Measurements from ENCODE around the gene ANKRD34A. TPM values are rescaled to one million over a fixed set of nuclear protein-coding genes. Genes with fewer than 3 reads are reported as not detected.

Gene ANKRD34A
- total RNA-seq, 1 experiment from 2014 or later, result 0.22 TPM

GRCh38 chr1:145992958-145993617 is 28.7 kb upstream of the ANKRD34A start:
- TF ChIP-seq ZNF263 (CRISPR knock-in tag; IDR thresholded peaks at IDR 0.05; ENCODE audit: low read depth) (no peak), E2F5 (CRISPR knock-in tag; IDR thresholded peaks at IDR 0.05) (no peak), TEAD4 (CRISPR knock-in tag; IDR thresholded peaks at IDR 0.05) (no peak), JUN (CRISPR knock-in tag; IDR thresholded peaks at IDR 0.05) (no peak), FOXJ3 (CRISPR knock-in tag; IDR thresholded peaks at IDR 0.05; ENCODE audit: borderline replicate concordance) (no peak), NFYB (CRISPR knock-in tag; conservative IDR thresholded peaks at IDR 0.05; ENCODE audit: low read depth) (no peak), PRDM15 (CRISPR knock-in tag; IDR thresholded peaks at IDR 0.05) (no peak), CTCF (IDR thresholded peaks at IDR 0.05) (no peak)
- ChIA-PET CTCF (interaction anchor here (0.8 kb wide), 1 partner anchor 14 kb away, joined by 3 read pairs; no protein-coding TSS in a partner anchor), POLR2A (interaction anchor here (1.3 kb wide), 1 partner anchor 13 kb away, joined by 5 read pairs; no protein-coding TSS in a partner anchor)
- H3K27me3 Mint-ChIP-seq (ENCODE audit: low read depth), result no peaks in the 10 kb centered on the region
- ATAC-seq, result no peak
- H3K9me3 Mint-ChIP-seq, result no peaks in the 10 kb centered on the region
- H3K27ac Mint-ChIP-seq, result peak overlapping the region; percentile 80
- peaks cover 62% of the 10 kb centered on the region for H3K4me1 Mint-ChIP-seq
- H3K4me3 Mint-ChIP-seq, result peak overlapping the region; percentile 98
- H3K36me3 Mint-ChIP-seq, result peaks cover 41% of the 10 kb centered on the region
- no peak for DNase-seq (ENCODE audit: low spot score)

- TF ChIP-seq GRHL2 (CRISPR knock-in tag; IDR thresholded peaks at IDR 0.05; ENCODE audit: insufficient replicate concordance, severe bottlenecking) (no peak), GABPB1 (CRISPR knock-in tag; IDR thresholded peaks at IDR 0.05) (no peak), ERG (CRISPR knock-in tag; IDR thresholded peaks at IDR 0.05) (no peak)
- ATAC-seq (no peak), DNase-seq (ENCODE audit: low spot score) (no peak)
- CTCF ChIA-PET, result interaction anchor here (0.9 to 3.0 kb wide), 3 partner anchors 13 to 101 kb away, joined by 4 to 21 read pairs (median 12); no protein-coding TSS in a partner anchor
- Mint-ChIP-seq H3K36me3 (peaks cover 41% of the 10 kb centered on the region), H3K4me1 (peaks cover 56% of the 10 kb centered on the region), H3K27me3 (ENCODE audit: low read depth) (no peaks in the 10 kb centered on the region), H3K9me3 (no peaks in the 10 kb centered on the region), H3K27ac (peak overlapping the region; percentile 80), H3K4me3 (peak overlapping the region; percentile 98)
- POLR2A ChIA-PET, result interaction anchor here (1.4 kb wide), 1 partner anchor 13 kb away, joined by 4 read pairs; no protein-coding TSS in a partner anchor
Measured at GRCh38 chr1:145992502-145992936, 28.1 kb upstream of the ANKRD34A start.

GRCh38 chr1:145991735-145992412 is 27.5 kb upstream of the ANKRD34A start:
- peak overlapping the region; percentile 83 for H3K27ac Mint-ChIP-seq
- ATAC-seq, result no peak
- peaks cover 41% of the 10 kb centered on the region for H3K36me3 Mint-ChIP-seq
- no peaks in the 10 kb centered on the region for H3K27me3 Mint-ChIP-seq (ENCODE audit: low read depth)
- POLR2A ChIA-PET, result interaction anchor here (1.4 kb wide), 1 partner anchor 12 kb away, joined by 4 read pairs; no protein-coding TSS in a partner anchor
- CTCF ChIA-PET, result interaction anchor here (0.9 to 3.0 kb wide), 4 partner anchors 12 to 100 kb away, joined by 4 to 21 read pairs (median 8); no protein-coding TSS in a partner anchor
- no peak for DNase-seq (ENCODE audit: low spot score)
- no peak overlapping the region for H3K4me3 Mint-ChIP-seq
- H3K4me1 Mint-ChIP-seq, result peaks cover 51% of the 10 kb centered on the region
- no peaks in the 10 kb centered on the region for H3K9me3 Mint-ChIP-seq
- TF ChIP-seq CREB1 (CRISPR knock-in tag; IDR thresholded peaks at IDR 0.05) (no peak), GABPB1 (CRISPR knock-in tag; IDR thresholded peaks at IDR 0.05) (peak; percentile 60; the same call in 1 of the 2 replicates), ZNF121 (CRISPR knock-in tag; IDR thresholded peaks at IDR 0.05) (no peak), PRRX2 (CRISPR knock-in tag; IDR thresholded peaks at IDR 0.05) (no peak), EMX1 (CRISPR knock-in tag; IDR thresholded peaks at IDR 0.05) (0 out of 2 replicates have a peak, but pooled peaks have one; percentile 15), IRF1 (CRISPR knock-in tag; IDR thresholded peaks at IDR 0.05) (no peak), TEAD4 (CRISPR knock-in tag; IDR thresholded peaks at IDR 0.05) (no peak), ELF4 (CRISPR knock-in tag; IDR thresholded peaks at IDR 0.05; ENCODE audit: low read depth) (no peak)
